Stimulated activated CD8-positive, alpha-beta memory T cell treated with anti-CD3 and anti-CD28 coated beads, Interleukin-2, amount 100 ng/mL, for 48 hours (primary cell): Measurements from ENCODE around the gene FLRT2.

Source experiments
- DNase-seq, 2 donors: peaks; one replicate each; pipeline ENCODE4 v3.0.0-alpha.2; 2020; ENCODE audit warnings: low read depth in 2 of 2

The FLRT2 gene

GRCh38 chr14:85596562-85596961 is 66.6 kb downstream of the FLRT2 start:
- no peak for DNase-seq

GRCh38 chr14:85597701-85598100 is 67.8 kb downstream of the FLRT2 start:
- DNase-seq: no peak

- no peak for DNase-seq
Measured at GRCh38 chr14:85599939-85600338, 70.0 kb downstream of the FLRT2 start.

GRCh38 chr14:85601246-85601645 is 71.3 kb downstream of the FLRT2 start:
- DNase-seq: no peak

GRCh38 chr14:85601690-85602089 is 71.7 kb downstream of the FLRT2 start:
- no peak for DNase-seq

- DNase-seq: no peak
Measured at GRCh38 chr14:85602345-85602744, 72.4 kb downstream of the FLRT2 start.

GRCh38 chr14:85604021-85604420 is 74.1 kb downstream of the FLRT2 start:
- DNase-seq: no peak

GRCh38 chr14:85604714-85605113 is 74.8 kb downstream of the FLRT2 start:
- DNase-seq: no peak

- no peak for DNase-seq
Measured at GRCh38 chr14:85607651-85608081, 77.7 kb downstream of the FLRT2 start.

GRCh38 chr14:85613496-85613895 is 83.6 kb downstream of the FLRT2 start:
- DNase-seq: no peak

- DNase-seq: no peak
Measured at GRCh38 chr14:85616386-85616885, 86.5 kb downstream of the FLRT2 start.

GRCh38 chr14:85616886-85617285 is 86.9 kb downstream of the FLRT2 start:
- DNase-seq: no peak

GRCh38 chr14:85617791-85618190 is 87.8 kb downstream of the FLRT2 start:
- DNase-seq: no peak

- no peak for DNase-seq
Measured at GRCh38 chr14:85618390-85618789, 88.4 kb downstream of the FLRT2 start.

- no peak for DNase-seq
Measured at GRCh38 chr14:85618978-85619377, 89.0 kb downstream of the FLRT2 start.

GRCh38 chr14:85619851-85620250 is 89.9 kb downstream of the FLRT2 start:
- DNase-seq: no peak

GRCh38 chr14:85620947-85621346 is 91.0 kb downstream of the FLRT2 start:
- DNase-seq: no peak

GRCh38 chr14:85622106-85622505 is 92.2 kb downstream of the FLRT2 start:
- no peak for DNase-seq

GRCh38 chr14:85622986-85623685 is 93.2 kb downstream of the FLRT2 start:
- DNase-seq: no peak

- DNase-seq: no peak
Measured at GRCh38 chr14:85625925-85626585, 96.1 kb downstream of the FLRT2 start.

GRCh38 chr14:85634205-85634604 is 104.3 kb downstream of the FLRT2 start:
- DNase-seq: no peak

- DNase-seq: no peak
Measured at GRCh38 chr14:85644211-85644610, 114.3 kb downstream of the FLRT2 start.

- DNase-seq: no peak
Measured at GRCh38 chr14:85653029-85653428, 123.1 kb downstream of the FLRT2 start.
